ENCODE measurements around the gene DDA1. TPM values are rescaled to one million over a fixed set of nuclear protein-coding genes. Genes with fewer than 3 reads are reported as not detected.
"Not testable (repeated sequence)": the region's sequence is repeated elsewhere in the genome, so short reads cannot be mapped to it uniquely, and the experiment has no call there.

Gene DDA1
- total RNA-seq, 1 donor from 2014 or later: 32.2 TPM

DNA sequence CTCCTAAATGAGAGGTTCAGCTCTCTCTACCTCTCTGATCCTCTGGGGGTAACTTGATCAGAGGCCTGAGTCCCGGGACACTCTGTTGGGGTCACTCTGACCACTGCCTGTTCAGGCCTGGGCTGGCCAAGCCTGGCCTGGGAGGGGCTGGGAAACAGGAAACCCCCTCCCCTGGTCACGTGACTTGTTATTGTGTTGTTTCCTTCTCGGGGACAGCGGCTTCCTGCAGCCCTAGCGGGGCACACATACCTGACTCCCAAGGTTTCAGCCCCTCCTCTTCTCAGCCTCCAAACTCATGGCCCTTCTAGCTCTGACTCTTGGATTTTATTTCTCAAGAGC, 44.8 kb upstream of the DDA1 start, which contains the start of gene USHBP1:
TSS of gene USHBP1 (minus strand) at position 105 of the 339 bp plus-strand sequence. CDS start 446 bp downstream, outside the sequence.
- H3K4me1 ChIP-seq: peaks cover 22% of the 10 kb centered on the region
- H3K27ac ChIP-seq: peak within 1 kb of the TSS; percentile 77
- DNase-seq: no peak
- TF ChIP-seq, protein P1, sequence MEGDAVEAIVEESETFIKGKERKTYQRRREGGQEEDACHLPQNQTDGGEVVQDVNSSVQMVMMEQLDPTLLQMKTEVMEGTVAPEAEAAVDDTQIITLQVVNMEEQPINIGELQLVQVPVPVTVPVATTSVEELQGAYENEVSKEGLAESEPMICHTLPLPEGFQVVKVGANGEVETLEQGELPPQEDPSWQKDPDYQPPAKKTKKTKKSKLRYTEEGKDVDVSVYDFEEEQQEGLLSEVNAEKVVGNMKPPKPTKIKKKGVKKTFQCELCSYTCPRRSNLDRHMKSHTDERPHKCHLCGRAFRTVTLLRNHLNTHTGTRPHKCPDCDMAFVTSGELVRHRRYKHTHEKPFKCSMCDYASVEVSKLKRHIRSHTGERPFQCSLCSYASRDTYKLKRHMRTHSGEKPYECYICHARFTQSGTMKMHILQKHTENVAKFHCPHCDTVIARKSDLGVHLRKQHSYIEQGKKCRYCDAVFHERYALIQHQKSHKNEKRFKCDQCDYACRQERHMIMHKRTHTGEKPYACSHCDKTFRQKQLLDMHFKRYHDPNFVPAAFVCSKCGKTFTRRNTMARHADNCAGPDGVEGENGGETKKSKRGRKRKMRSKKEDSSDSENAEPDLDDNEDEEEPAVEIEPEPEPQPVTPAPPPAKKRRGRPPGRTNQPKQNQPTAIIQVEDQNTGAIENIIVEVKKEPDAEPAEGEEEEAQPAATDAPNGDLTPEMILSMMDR (IDR thresholded peaks at IDR 0.05): no peak
- intact Hi-C loops (cut with DNase I): no loop called here
- H3K9me3 ChIP-seq: no peaks in the 10 kb centered on the region
- no peaks in the 10 kb centered on the region for H3K27me3 ChIP-seq (ENCODE audit: low read depth)
- H3K4me3 ChIP-seq: peak within 1 kb of the TSS; percentile 59
- H3K36me3 ChIP-seq: peaks cover 12% of the 10 kb centered on the region
- ATAC-seq: no peak

GRCh38 chr19:17266026-17266425, 43.3 kb upstream of the DDA1 start:
- Histone ChIP-seq H3K4me1 (peaks cover 22% of the 10 kb centered on the region), H3K27ac (peak overlapping the region; percentile 33), H3K27me3 (ENCODE audit: low read depth) (no peaks in the 10 kb centered on the region), H3K36me3 (peaks cover 26% of the 10 kb centered on the region), H3K9me3 (no peaks in the 10 kb centered on the region), H3K4me3 (no peak overlapping the region)
- ATAC-seq: no peak
- intact Hi-C loops (cut with DNase I): no loop called here
- TF ChIP-seq, protein P1 (IDR thresholded peaks at IDR 0.05): no peak
- no peak for DNase-seq

- ATAC-seq (no peak), DNase-seq (no peak)
- Histone ChIP-seq H3K9me3 (no peaks in the 10 kb centered on the region), H3K27me3 (ENCODE audit: low read depth) (no peaks in the 10 kb centered on the region), H3K4me1 (peaks cover 22% of the 10 kb centered on the region), H3K4me3 (peak overlapping the region; percentile 29), H3K36me3 (peaks cover 31% of the 10 kb centered on the region), H3K27ac (peak overlapping the region; percentile 33)
- intact Hi-C loops (cut with DNase I): no loop called here
- TF ChIP-seq, protein P1 (IDR thresholded peaks at IDR 0.05): no peak
Observed at GRCh38 chr19:17266589-17266974, 42.8 kb upstream of the DDA1 start.

GRCh38 chr19:17266975-17267788, 42.2 kb upstream of the DDA1 start, which contains the start of gene BABAM1:
BABAM1 (plus strand) TSS chr19:17267443; CDS start chr19:17268807, 1,364 bp downstream.
- peaks cover 37% of the 10 kb centered on the region for H3K36me3 ChIP-seq
- peak within 1 kb of the TSS; percentile 94 for H3K4me3 ChIP-seq
- DNase-seq (peak; percentile 95), ATAC-seq (peak; percentile 98)
- TF ChIP-seq, protein P1 (IDR thresholded peaks at IDR 0.05): no peak
- H3K27ac ChIP-seq: peak within 1 kb of the TSS; percentile 75
- intact Hi-C loops (cut with DNase I): no loop called here
- H3K9me3 ChIP-seq: no peaks in the 10 kb centered on the region
- peaks cover 22% of the 10 kb centered on the region for H3K4me1 ChIP-seq
- H3K27me3 ChIP-seq (ENCODE audit: low read depth): no peaks in the 10 kb centered on the region

- no peak for ATAC-seq
- peaks cover 22% of the 10 kb centered on the region for H3K4me1 ChIP-seq
- TF ChIP-seq, protein P1 (IDR thresholded peaks at IDR 0.05): no peak
- peaks cover 50% of the 10 kb centered on the region for H3K36me3 ChIP-seq
- no peaks in the 10 kb centered on the region for H3K9me3 ChIP-seq
- intact Hi-C loops (cut with DNase I): no loop called here
- H3K4me3 ChIP-seq: no peak overlapping the region
- H3K27ac ChIP-seq: no peak overlapping the region
- H3K27me3 ChIP-seq (ENCODE audit: low read depth): no peaks in the 10 kb centered on the region
- DNase-seq: no peak
Observed at GRCh38 chr19:17268754-17269153, 40.6 kb upstream of the DDA1 start.

GRCh38 chr19:17274892-17275291, 34.5 kb upstream of the DDA1 start:
- H3K4me3 ChIP-seq; H3K27me3 ChIP-seq (ENCODE audit: low read depth); ATAC-seq; H3K4me1 ChIP-seq; H3K27ac ChIP-seq; H3K9me3 ChIP-seq; intact Hi-C loops (cut with DNase I); DNase-seq: not testable (repeated sequence)
- H3K36me3 ChIP-seq: peaks cover 92% of the 10 kb centered on the region
